Lower lobe of right lung (tissue), 2 donors: ENCODE results near the gene ARL16. TPM values are rescaled to one million over a fixed set of nuclear protein-coding genes. Genes with fewer than 3 reads are reported as not detected.

ENCODE experiments used
- ATAC-seq, 2 donors: fragments of 200-7000 bp; cut with Tn5 transposase; one replicate each; pipeline ENCODE4 v1.9.1; 2020 to 2022; ENCODE audit warnings: mild to moderate bottlenecking in 2 of 2, moderate library complexity in 2 of 2
- DNase-seq: peaks from one replicate; pipeline ENCODE4 v3.0.0-alpha.2; 2020
- H3K27ac ChIP-seq: fragments of 200-600 bp; one replicate; pipeline ENCODE4 v1.8.0; 2022
- H3K27me3 ChIP-seq: fragments of 200-600 bp; one replicate; pipeline ENCODE4 v1.8.0; 2022; ENCODE audit warnings: low read depth
- H3K36me3 ChIP-seq: fragments of 200-600 bp; one replicate; pipeline ENCODE4 v1.8.0; 2022; ENCODE audit warnings: mild to moderate bottlenecking
- H3K4me1 ChIP-seq: fragments of 200-600 bp; one replicate; pipeline ENCODE4 v1.8.0; 2022
- H3K4me3 ChIP-seq: fragments of 200-600 bp; one replicate; pipeline ENCODE4 v1.8.0; 2022; ENCODE audit warnings: mild to moderate bottlenecking
- H3K9me3 ChIP-seq: fragments of 200-600 bp; one replicate; pipeline ENCODE4 v1.8.0; 2022
- CTCF ChIP-seq: fragments of 200-600 bp; IDR thresholded peaks from one replicate; pipeline ENCODE4 v1.8.0; 2022; ENCODE audit warnings: antibody characterized with exemption, mild to moderate bottlenecking
- intact Hi-C: fragments of 100-400 bp; cut with DNase I; formaldehyde crosslinking; loops from one replicate; pipeline ENCODE4 v1.11.0; 2022
- total RNA-seq: library from RNA; stranded (reverse); fragmentation: NEBNext Ultra II Directional; extraction: Animal tissue kit (Norgen Biotek cat#: 25700); gene quantifications from one replicate; pipeline ENCODE4 v1.2.1, GENCODE V29; 2021
- donor health status: DM: no; HTN: yes; CAD: no; lungs with severe emphysema.

ARL16 gene
- total RNA-seq, 1 donor from 2014 or later = 19.0 TPM

GRCh38 chr17:81647640-81648012 is 36.0 kb downstream of the ARL16 start:
- Histone ChIP-seq H3K4me3 (no peak overlapping the region), H3K27ac (no peak overlapping the region), H3K9me3 (no peaks in the 10 kb centered on the region), H3K27me3 (peaks cover 47% of the 10 kb centered on the region), H3K4me1 (no peaks in the 10 kb centered on the region), H3K36me3 (no peaks in the 10 kb centered on the region)
- TF ChIP-seq CTCF = no peak
- DNase-seq (no peak), ATAC-seq (no peak)
- intact Hi-C loops = no loop called here

- no peaks in the 10 kb centered on the region for H3K9me3 ChIP-seq
- H3K4me1 ChIP-seq = no peaks in the 10 kb centered on the region
- H3K27ac ChIP-seq = no peak overlapping the region
- DNase-seq (no peak), ATAC-seq (no peak)
- no peaks in the 10 kb centered on the region for H3K36me3 ChIP-seq
- no peak overlapping the region for H3K4me3 ChIP-seq
- peaks cover 47% of the 10 kb centered on the region for H3K27me3 ChIP-seq
- intact Hi-C loops = no loop called here
- no peak for TF ChIP-seq CTCF
These were observed 36.6 kb downstream of the ARL16 start for GRCh38 chr17:81646869-81647600.

GRCh38 chr17:81644976-81645952 is 38.3 kb downstream of the ARL16 start:
- no peak for DNase-seq
- no peaks in the 10 kb centered on the region for H3K9me3 ChIP-seq
- intact Hi-C loops = no loop called here
- H3K27ac ChIP-seq = no peak overlapping the region
- H3K4me1 ChIP-seq = no peaks in the 10 kb centered on the region
- no peak for TF ChIP-seq CTCF
- H3K36me3 ChIP-seq = no peaks in the 10 kb centered on the region
- peak in 1 of 2 donors; percentile 14 for ATAC-seq
- peaks cover 31% of the 10 kb centered on the region for H3K27me3 ChIP-seq
- no peak overlapping the region for H3K4me3 ChIP-seq

- Histone ChIP-seq H3K4me1 (no peaks in the 10 kb centered on the region), H3K4me3 (no peak overlapping the region), H3K27ac (no peak overlapping the region), H3K9me3 (no peaks in the 10 kb centered on the region), H3K36me3 (no peaks in the 10 kb centered on the region), H3K27me3 (peaks cover 24% of the 10 kb centered on the region)
- no peak for DNase-seq
- peak in 1 of 2 donors; percentile 5 for ATAC-seq
- TF ChIP-seq CTCF = no peak
- intact Hi-C loops = no loop called here
These were observed 39.1 kb downstream of the ARL16 start for GRCh38 chr17:81644496-81644895.

GRCh38 chr17:81641825-81642489 is 41.6 kb downstream of the ARL16 start:
- Histone ChIP-seq H3K4me1 (peaks cover 5% of the 10 kb centered on the region), H3K27ac (no peak overlapping the region), H3K36me3 (no peaks in the 10 kb centered on the region), H3K27me3 (peaks cover under 1% of the 10 kb centered on the region), H3K4me3 (no peak overlapping the region), H3K9me3 (no peaks in the 10 kb centered on the region)
- TF ChIP-seq CTCF = no peak
- intact Hi-C loops = no loop called here
- DNase-seq (no peak), ATAC-seq (peak in 1 of 2 donors; percentile 5)
